B cell (primary cell): Measurements from ENCODE around the gene ABCA2. TPM values are rescaled to one million over a fixed set of nuclear protein-coding genes. Genes with fewer than 3 reads are reported as not detected.

Experiments
- ATAC-seq: fragments of 200-7000 bp; cut with Tn5 transposase; one replicate; pipeline ENCODE4 v1.10.0; 2021; ENCODE audit warnings: low read depth, mild to moderate bottlenecking, moderate number of reproducible peaks, moderate library complexity
- CTCF ChIA-PET: fragments of 350-600 bp; sonication (Branson Sonifier 250); formaldehyde crosslinking; loops from one replicate; lab custom pipeline; 2021; ENCODE audit warnings: antibody characterized with exemption, inconsistent platforms; lab: Charles Lee
- POLR2A ChIA-PET: fragments of 350-600 bp; sonication (Branson Sonifier 250); formaldehyde crosslinking; loops from one replicate; lab custom pipeline; 2021; ENCODE audit warnings: antibody characterized with exemption; lab: Charles Lee
- DNase-seq: peaks from one replicate; pipeline ENCODE4 v3.0.0; 2013
- H2AFZ ChIP-seq: 2 replicates; pipeline ENCODE4 v1.6.1; 2012; ENCODE audit warnings: mild to moderate bottlenecking, low read depth, low read length; ENCODE audit not compliant: insufficient read depth, poor library complexity, severe bottlenecking
- H3K27ac ChIP-seq, 2 donors: 1 replicate in 1 of 2; 2 replicates in 1 of 2; pipeline ENCODE4 v1.5.1; 2012 to 2013; ENCODE audit warnings: low read length in 2 of 2, mild to moderate bottlenecking in 2 of 2, moderate library complexity in 1 of 2
- H3K27me3 ChIP-seq, 4 experiments: fragments of 200-600 bp in 1 of 4; sonication (generic) in 1 of 4; replicated peaks in 1 of 4; 1 replicate in 2 of 4; 2 replicates in 2 of 4; pipeline versions ENCODE4 v1.6.1 to v1.7.0; 2013 to 2016; ENCODE audit warnings: low read length in 3 of 4, mild to moderate bottlenecking in 2 of 4, mixed read lengths in 1 of 4, moderate library complexity in 1 of 4; ENCODE audit not compliant: insufficient read depth in 4 of 4, control insufficient read depth in 3 of 4; ENCODE audit errors: control extremely low read depth in 1 of 4
- H3K36me3 ChIP-seq, 2 experiments: replicated peaks in 1 of 2; 1 replicate in 1 of 2; 2 replicates in 1 of 2; pipeline versions ENCODE4 v1.6.1 to v1.7.1; 2013; ENCODE audit warnings: low read length in 1 of 2; ENCODE audit not compliant: insufficient read depth in 2 of 2, control insufficient read depth in 1 of 2; ENCODE audit errors: control extremely low read depth in 1 of 2, extremely low read depth in 1 of 2
- H3K4me1 ChIP-seq, 2 donors: fragments of 200-600 bp in 1 of 2; sonication (generic) in 1 of 2; 1 replicate in 1 of 2; 2 replicates in 1 of 2; pipeline versions ENCODE4 v1.5.1 to v1.6.1; 2013 to 2017; ENCODE audit warnings: low read length in 2 of 2; ENCODE audit not compliant: control insufficient read depth in 2 of 2, insufficient read depth in 2 of 2
- H3K4me2 ChIP-seq: replicated peaks from 2 replicates; pipeline ENCODE3; 2012; ENCODE audit warnings: mild to moderate bottlenecking, low read depth, low read length; ENCODE audit not compliant: poor library complexity, severe bottlenecking
- H3K4me3 ChIP-seq, 5 experiments: fragments of 200-600 bp in 1 of 5; sonication (generic) in 1 of 5; 1 replicate in 3 of 5; 2 replicates in 2 of 5; pipeline versions ENCODE4 v1.5.1 to v1.7.0; 2011 to 2016; ENCODE audit warnings: low read length in 4 of 5, mild to moderate bottlenecking in 4 of 5, low read depth in 2 of 5, control low read depth in 1 of 5, moderate library complexity in 1 of 5; ENCODE audit not compliant: insufficient read depth in 1 of 5; ENCODE audit errors: control extremely low read depth in 1 of 5, extremely low read depth in 1 of 5
- H3K79me2 ChIP-seq: fragments of 200-600 bp; sonication (generic); one replicate; pipeline ENCODE4 v1.6.0; 2016; ENCODE audit warnings: low read length; ENCODE audit not compliant: control insufficient read depth, insufficient read depth
- H3K9ac ChIP-seq: fragments of 200-600 bp; sonication (generic); 2 replicates; pipeline ENCODE4 v1.6.1; 2017; ENCODE audit warnings: mild to moderate bottlenecking, low read length, moderate library complexity
- H3K9me3 ChIP-seq, 3 donors: one replicate each; pipeline versions ENCODE4 v1.6.1 to v1.7.1; 2013; ENCODE audit warnings: low read length in 2 of 3; ENCODE audit not compliant: control insufficient read depth in 2 of 3, insufficient read depth in 1 of 3; ENCODE audit errors: control extremely low read depth in 1 of 3
- H4K20me1 ChIP-seq: 2 replicates; pipeline ENCODE4 v1.6.0; 2012; ENCODE audit warnings: mild to moderate bottlenecking, low read length; ENCODE audit not compliant: insufficient read depth, control insufficient read depth, poor library complexity, severe bottlenecking
- H3K27ac Mint-ChIP-seq: one replicate; pipeline ENCODE4 v1.8.0; 2021; ENCODE audit warnings: mixed read lengths
- H3K27me3 Mint-ChIP-seq: one replicate; pipeline ENCODE4 v1.8.0; 2021; ENCODE audit warnings: mixed read lengths
- H3K4me1 Mint-ChIP-seq: one replicate; pipeline ENCODE4 v1.8.0; 2021; ENCODE audit warnings: mixed read lengths
- H3K4me3 Mint-ChIP-seq: one replicate; pipeline ENCODE4 v1.8.0; 2021; ENCODE audit warnings: mixed read lengths
- H3K9me3 Mint-ChIP-seq: one replicate; pipeline ENCODE4 v1.8.0; 2022; ENCODE audit warnings: mixed read lengths; ENCODE audit not compliant: insufficient read depth
- EZH2 ChIP-seq: IDR thresholded peaks from 2 replicates; pipeline ENCODE4 v1.6.1; 2012; ENCODE audit warnings: borderline replicate concordance, low read depth, mild to moderate bottlenecking, moderate library complexity, low read length; ENCODE audit not compliant: insufficient read depth, poor library complexity, severe bottlenecking
- WGBS: methylation state at CpG from one replicate; pipeline ENCODE4 v1.1.5; 2013; ENCODE audit warnings: missing lambda C conversion rate; ENCODE audit not compliant: insufficient coverage; 5-methylcytosine and 5-hydroxymethylcytosine counted together
- intact Hi-C: fragments of 100-400 bp; cut with micrococcal nuclease; formaldehyde crosslinking; loops from one replicate; pipeline ENCODE4 v1.10.0; 2022
- polyA plus RNA-seq: library from polyadenylated mRNA; depleted of rRNA; stranded (reverse); fragments of >200 nt; gene quantifications from 2 replicates; pipeline ENCODE4 v1.2.3, GENCODE V29; 2012
- total RNA-seq, 2 donors: library from RNA; stranded (reverse); fragments of 120-200 nt in 1 of 2; gene quantifications; 1 replicate in 1 of 2; 2 replicates in 1 of 2; pipeline versions ENCODE4 v1.2.3 to v1.2.4, GENCODE V29; 2013 to 2022
- TF ChIP-seq, protein P1 (sequence below): fragments of 200-600 bp; IDR thresholded peaks from one replicate; pipeline ENCODE4 v1.8.0; 2022; ENCODE audit warnings: antibody characterized with exemption, mild to moderate bottlenecking

The ABCA2 gene
- total and polyA plus RNA-seq, 2 donors (not counting 1 experiment from before 2014, with no cell fraction given), result 30.7 to 61.1 TPM

DNA sequence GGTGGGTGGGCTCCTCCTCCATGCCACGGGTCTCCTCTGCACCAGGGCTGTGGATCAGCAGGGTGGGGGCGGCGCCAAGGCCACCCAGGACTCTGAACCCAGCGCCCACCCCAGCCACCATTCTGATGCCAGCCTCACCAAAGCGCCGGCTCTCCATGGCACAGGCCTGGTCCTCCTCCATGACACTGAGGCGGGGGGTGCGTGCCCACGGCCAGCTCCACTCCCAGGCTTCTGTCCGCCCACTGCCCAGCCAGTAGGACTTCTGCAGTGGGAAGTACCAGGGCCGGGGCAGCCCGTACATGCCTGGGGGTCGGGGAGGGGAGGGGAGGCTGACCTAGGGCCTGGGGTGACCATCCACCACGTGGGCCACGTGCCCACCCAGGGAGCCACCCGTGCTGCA lies 11.6 kb downstream of the ABCA2 start:
- POLR2A ChIA-PET, result no interaction called here
- WGBS, result 97% methylated on average over 16 of the region's 16 CpGs
- no peak for ATAC-seq
- no peaks in the 10 kb centered on the region for H3K4me1 Mint-ChIP-seq
- CTCF ChIA-PET, result no interaction called here
- H3K4me3 Mint-ChIP-seq, result no peak overlapping the region
- Histone ChIP-seq H3K27ac (no peak overlapping the region), H3K79me2 (no peaks in the 10 kb centered on the region), H3K36me3 (peaks cover 1 to 5% of the 10 kb centered on the region in 2 experiments), H3K4me2 (no peak overlapping the region), H3K4me1 (no peaks in the 10 kb centered on the region), H2AFZ (no peak overlapping the region), H3K9ac (no peak overlapping the region), H4K20me1 (no peaks in the 10 kb centered on the region), H3K4me3 (no peak overlapping the region), H3K9me3 (no peaks in the 10 kb centered on the region), H3K27me3 (no peaks in the 10 kb centered on the region)
- no peaks in the 10 kb centered on the region for H3K27me3 Mint-ChIP-seq
- intact Hi-C loops, result no loop called here
- TF ChIP-seq, protein P1, sequence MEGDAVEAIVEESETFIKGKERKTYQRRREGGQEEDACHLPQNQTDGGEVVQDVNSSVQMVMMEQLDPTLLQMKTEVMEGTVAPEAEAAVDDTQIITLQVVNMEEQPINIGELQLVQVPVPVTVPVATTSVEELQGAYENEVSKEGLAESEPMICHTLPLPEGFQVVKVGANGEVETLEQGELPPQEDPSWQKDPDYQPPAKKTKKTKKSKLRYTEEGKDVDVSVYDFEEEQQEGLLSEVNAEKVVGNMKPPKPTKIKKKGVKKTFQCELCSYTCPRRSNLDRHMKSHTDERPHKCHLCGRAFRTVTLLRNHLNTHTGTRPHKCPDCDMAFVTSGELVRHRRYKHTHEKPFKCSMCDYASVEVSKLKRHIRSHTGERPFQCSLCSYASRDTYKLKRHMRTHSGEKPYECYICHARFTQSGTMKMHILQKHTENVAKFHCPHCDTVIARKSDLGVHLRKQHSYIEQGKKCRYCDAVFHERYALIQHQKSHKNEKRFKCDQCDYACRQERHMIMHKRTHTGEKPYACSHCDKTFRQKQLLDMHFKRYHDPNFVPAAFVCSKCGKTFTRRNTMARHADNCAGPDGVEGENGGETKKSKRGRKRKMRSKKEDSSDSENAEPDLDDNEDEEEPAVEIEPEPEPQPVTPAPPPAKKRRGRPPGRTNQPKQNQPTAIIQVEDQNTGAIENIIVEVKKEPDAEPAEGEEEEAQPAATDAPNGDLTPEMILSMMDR, result no peak
- H3K27ac Mint-ChIP-seq, result no peak overlapping the region
- no peaks in the 10 kb centered on the region for H3K9me3 Mint-ChIP-seq
- no peak for DNase-seq

DNA sequence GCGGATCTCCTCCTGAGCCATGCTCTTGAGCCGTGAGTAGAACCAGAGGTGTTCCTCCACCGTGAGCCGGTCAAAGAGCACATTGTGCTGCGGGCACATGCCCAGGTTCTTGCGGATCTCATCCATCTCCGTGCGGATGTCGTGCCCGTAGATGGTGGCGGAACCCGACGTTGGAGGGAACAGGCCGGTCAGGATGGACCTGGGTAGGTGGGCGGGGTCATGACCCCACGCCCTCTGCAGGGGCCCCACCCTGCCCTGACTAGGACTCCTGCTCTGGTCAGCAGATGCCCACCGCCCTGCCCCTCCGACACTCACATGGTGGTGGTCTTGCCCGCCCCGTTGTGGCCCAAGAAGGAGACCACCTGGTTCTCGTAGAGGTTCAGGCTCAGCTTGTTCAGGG lies 12.1 kb downstream of the ABCA2 start:
- Histone ChIP-seq H3K4me1 (no peaks in the 10 kb centered on the region), H3K9ac (no peak overlapping the region), H3K27me3 (no peaks in the 10 kb centered on the region), H3K27ac (no peak overlapping the region), H3K4me3 (no peak overlapping the region), H3K79me2 (no peaks in the 10 kb centered on the region), H3K9me3 (no peaks in the 10 kb centered on the region), H2AFZ (no peak overlapping the region), H3K36me3 (peaks cover 1 to 5% of the 10 kb centered on the region in 2 experiments), H3K4me2 (no peak overlapping the region), H4K20me1 (no peaks in the 10 kb centered on the region)
- ATAC-seq (no peak), DNase-seq (no peak)
- H3K27ac Mint-ChIP-seq, result no peak overlapping the region
- POLR2A ChIA-PET, result no interaction called here
- H3K9me3 Mint-ChIP-seq, result no peaks in the 10 kb centered on the region
- intact Hi-C loops, result no loop called here
- H3K4me1 Mint-ChIP-seq, result no peaks in the 10 kb centered on the region
- WGBS, result 97% methylated on average over 21 of the region's 21 CpGs
- CTCF ChIA-PET, result no interaction called here
- H3K4me3 Mint-ChIP-seq, result no peak overlapping the region
- no peaks in the 10 kb centered on the region for H3K27me3 Mint-ChIP-seq
- no peak for TF ChIP-seq EZH2
- TF ChIP-seq, protein P1, result no peak
